Endodermal cell (in vitro differentiated cells): ENCODE data around the gene CD276. TPM values are rescaled to one million over a fixed set of nuclear protein-coding genes. Genes with fewer than 3 reads are reported as not detected.

Source experiments
- DNase-seq: peaks from one replicate; pipeline ENCODE4 v3.0.0-alpha.2; 2017
- H3K27ac ChIP-seq: 2 replicates; pipeline ENCODE4 v1.5.1; 2013; ENCODE audit warnings: mild to moderate bottlenecking, low read depth, low read length, moderate library complexity
- H3K27me3 ChIP-seq: 2 replicates; pipeline ENCODE4 v1.6.1; 2013; ENCODE audit warnings: mild to moderate bottlenecking, low read length, moderate library complexity; ENCODE audit not compliant: insufficient read depth, control insufficient read depth, poor library complexity, severe bottlenecking
- H3K36me3 ChIP-seq: 2 replicates; pipeline ENCODE4 v1.7.0; 2013; ENCODE audit warnings: mild to moderate bottlenecking, low read length, moderate library complexity; ENCODE audit not compliant: control insufficient read depth, insufficient read depth
- H3K4me1 ChIP-seq: one replicate; pipeline ENCODE4 v1.7.0; 2013; ENCODE audit warnings: low read length; ENCODE audit not compliant: control insufficient read depth, insufficient read depth
- H3K4me3 ChIP-seq: 2 replicates; pipeline ENCODE4 v1.5.1; 2013; ENCODE audit warnings: mild to moderate bottlenecking, low read length, moderate library complexity
- H3K9ac ChIP-seq: 2 replicates; pipeline ENCODE4 v1.6.1; 2013; ENCODE audit warnings: mild to moderate bottlenecking, low read length, moderate library complexity; ENCODE audit not compliant: poor library complexity, severe bottlenecking; ENCODE audit errors: extremely low read depth
- H3K9me3 ChIP-seq: 2 replicates; pipeline ENCODE4 v1.6.1; 2013; ENCODE audit warnings: mild to moderate bottlenecking, low read length, moderate library complexity; ENCODE audit not compliant: control insufficient read depth
- H3K27ac Mint-ChIP-seq: 2 replicates; pipeline ENCODE4 v1.8.0; 2020; ENCODE audit warnings: mixed read lengths
- H3K27me3 Mint-ChIP-seq: 2 replicates; pipeline ENCODE4 v1.8.0; 2021; ENCODE audit warnings: mild to moderate bottlenecking, mixed read lengths; ENCODE audit not compliant: insufficient read depth
- H3K36me3 Mint-ChIP-seq: 2 replicates; pipeline ENCODE4 v1.8.0; 2020; ENCODE audit warnings: low read depth, mixed read lengths
- H3K4me1 Mint-ChIP-seq: 2 replicates; pipeline ENCODE4 v1.8.0; 2020; ENCODE audit warnings: mixed read lengths
- H3K4me3 Mint-ChIP-seq: 2 replicates; pipeline ENCODE4 v1.8.0; 2020; ENCODE audit warnings: mild to moderate bottlenecking, moderate library complexity, mixed read lengths
- H3K9me3 Mint-ChIP-seq: 2 replicates; pipeline ENCODE4 v1.8.0; 2020; ENCODE audit warnings: mild to moderate bottlenecking, mixed read lengths
- WGBS, 2 experiments: methylation state at CpG; one replicate each; pipeline versions ENCODE4 v1.1.5 to v1.1.7; 2013; ENCODE audit warnings: missing lambda C conversion rate in 2 of 2, mixed read lengths in 1 of 2; ENCODE audit not compliant: insufficient coverage in 1 of 2, insufficient read length in 1 of 2; 5-methylcytosine and 5-hydroxymethylcytosine counted together
- total RNA-seq, 2 donors: library from RNA; stranded (reverse); fragmentation: NEBNext Ultra II Directional in 1 of 2; extraction: Animal tissue kit (Norgen Biotek cat#: 25700) in 1 of 2; gene quantifications; 2 replicates in 1 of 2; 3 replicates in 1 of 2; pipeline ENCODE4 v1.2.1, GENCODE V29; 2021
- TF ChIP-seq, protein P1 (sequence below): fragments of 200-600 bp; sonication (generic); conservative IDR thresholded peaks from 2 replicates; pipeline ENCODE4 v1.5.0; 2021; ENCODE audit warnings: antibody characterized with exemption, mild to moderate bottlenecking

The CD276 gene
- total RNA-seq, 2 donors from 2014 or later: 122 to 133 TPM

GRCh38 chr15:73760330-73761329, 76.4 kb downstream of the CD276 start:
- Mint-ChIP-seq H3K9me3 (no peaks in the 10 kb centered on the region), H3K4me1 (no peaks in the 10 kb centered on the region), H3K4me3 (no peak overlapping the region), H3K27me3 (peaks cover 9% of the 10 kb centered on the region), H3K27ac (no peak overlapping the region), H3K36me3 (no peaks in the 10 kb centered on the region)
- Histone ChIP-seq H3K27ac (no peak overlapping the region), H3K27me3 (peaks cover 65% of the 10 kb centered on the region), H3K36me3 (no peaks in the 10 kb centered on the region), H3K4me1 (no peaks in the 10 kb centered on the region), H3K4me3 (no peak overlapping the region), H3K9me3 (no peaks in the 10 kb centered on the region), H3K9ac (no peak overlapping the region)
- TF ChIP-seq, protein P1, sequence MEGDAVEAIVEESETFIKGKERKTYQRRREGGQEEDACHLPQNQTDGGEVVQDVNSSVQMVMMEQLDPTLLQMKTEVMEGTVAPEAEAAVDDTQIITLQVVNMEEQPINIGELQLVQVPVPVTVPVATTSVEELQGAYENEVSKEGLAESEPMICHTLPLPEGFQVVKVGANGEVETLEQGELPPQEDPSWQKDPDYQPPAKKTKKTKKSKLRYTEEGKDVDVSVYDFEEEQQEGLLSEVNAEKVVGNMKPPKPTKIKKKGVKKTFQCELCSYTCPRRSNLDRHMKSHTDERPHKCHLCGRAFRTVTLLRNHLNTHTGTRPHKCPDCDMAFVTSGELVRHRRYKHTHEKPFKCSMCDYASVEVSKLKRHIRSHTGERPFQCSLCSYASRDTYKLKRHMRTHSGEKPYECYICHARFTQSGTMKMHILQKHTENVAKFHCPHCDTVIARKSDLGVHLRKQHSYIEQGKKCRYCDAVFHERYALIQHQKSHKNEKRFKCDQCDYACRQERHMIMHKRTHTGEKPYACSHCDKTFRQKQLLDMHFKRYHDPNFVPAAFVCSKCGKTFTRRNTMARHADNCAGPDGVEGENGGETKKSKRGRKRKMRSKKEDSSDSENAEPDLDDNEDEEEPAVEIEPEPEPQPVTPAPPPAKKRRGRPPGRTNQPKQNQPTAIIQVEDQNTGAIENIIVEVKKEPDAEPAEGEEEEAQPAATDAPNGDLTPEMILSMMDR: no peak
- DNase-seq: no peak
- WGBS, 2 experiments: 69 to 71% methylated on average over 10 to 11 of the region's 11 CpGs

GRCh38 chr15:73763931-73764330, 79.7 kb downstream of the CD276 start:
- 80 to 85% methylated on average over 3 of the region's 3 CpGs for WGBS, 2 experiments
- TF ChIP-seq, protein P1: no peak
- peaks cover 15% of the 10 kb centered on the region for H3K27me3 Mint-ChIP-seq

More at GRCh38 chr15:73763931-73764330, 79.7 kb downstream of the CD276 start:
- Histone ChIP-seq H3K4me3 (no peak overlapping the region), H3K9ac (no peak overlapping the region), H3K9me3 (no peaks in the 10 kb centered on the region), H3K4me1 (no peaks in the 10 kb centered on the region), H3K36me3 (no peaks in the 10 kb centered on the region), H3K27ac (no peak overlapping the region), H3K27me3 (peaks cover 37% of the 10 kb centered on the region)
- DNase-seq: no peak
- H3K36me3 Mint-ChIP-seq: no peaks in the 10 kb centered on the region
- H3K9me3 Mint-ChIP-seq: no peaks in the 10 kb centered on the region
- no peaks in the 10 kb centered on the region for H3K4me1 Mint-ChIP-seq
- no peak overlapping the region for H3K27ac Mint-ChIP-seq
- no peak overlapping the region for H3K4me3 Mint-ChIP-seq

Other genes starting within 250 kb of the CD276 start
- gene REC114, start 241.2 kb upstream of the CD276 start, total RNA-seq: not detected
- gene NPTN, start 51.0 kb upstream of the CD276 start, total RNA-seq: 100 to 1,000 TPM in 1 of 2 donors, 10 to 100 TPM in 1; 85.4 to 110 TPM
- under 1 TPM; 0.33 to 0.55 TPM for gene INSYN1, start 69.0 kb downstream of the CD276 start, total RNA-seq
- not detected for gene TBC1D21, start 189.2 kb downstream of the CD276 start, total RNA-seq
- 10 to 100 TPM; 21.3 to 31.8 TPM for gene LOXL1, start 242.1 kb downstream of the CD276 start, total RNA-seq